ENCODE data around the gene PARL. TPM values are rescaled to one million over a fixed set of nuclear protein-coding genes. Genes with fewer than 3 reads are reported as not detected.

Gene PARL
- polyA plus RNA-seq, 6 donors from 2014 or later: 103 to 142 (median 109) TPM

Other genes starting within 250 kb of the PARL start
- gene KLHL24, start 249.3 kb downstream of the PARL start, polyA plus RNA-seq (ENCODE audit: low read depth in 6 of 6): 10 to 100 TPM; 46.7 to 84.9 (median 65.3) TPM
- gene YEATS2, start 187.1 kb downstream of the PARL start, polyA plus RNA-seq (ENCODE audit: low read depth in 6 of 6): 1 to 10 TPM; 2.5 to 7.3 (median 3.9) TPM
- under 1 TPM in 1 of 6 donors, not detected in 5; 0.78 TPM for gene MAP6D1, start 59.3 kb downstream of the PARL start, polyA plus RNA-seq (ENCODE audit: low read depth in 6 of 6)
- 10 to 100 TPM in 3 of 6 donors, 1 to 10 TPM in 3; 8.3 to 15.1 (median 10.5) TPM for gene ABCC5, start 133.0 kb upstream of the PARL start, polyA plus RNA-seq (ENCODE audit: low read depth in 6 of 6)
- gene HTR3D, start 146.9 kb upstream of the PARL start, polyA plus RNA-seq (ENCODE audit: low read depth in 6 of 6): not detected
- not detected for gene HTR3C, start 168.2 kb upstream of the PARL start, polyA plus RNA-seq (ENCODE audit: low read depth in 6 of 6)
- gene HTR3E, start 212.2 kb upstream of the PARL start, polyA plus RNA-seq (ENCODE audit: low read depth in 6 of 6): not detected

All from naive B cell (primary cell).